Neural cell (in vitro differentiated cells): ENCODE results near the gene TRPM7. TPM values are rescaled to one million over a fixed set of nuclear protein-coding genes. Genes with fewer than 3 reads are reported as not detected.
"Not testable (repeated sequence)": the region's sequence is repeated elsewhere in the genome, so short reads cannot be mapped to it uniquely, and the experiment has no call there.

Source experiments
- H2AFZ ChIP-seq: fragments of 200-600, 300-800 bp; sonication (generic), shearing (Covaris generic); 2 replicates; pipeline ENCODE4 v1.6.0; 2014; ENCODE audit warnings: low read depth, mild to moderate bottlenecking, antibody characterized with exemption, low read length, moderate library complexity
- H3F3A ChIP-seq: fragments of 200-600 bp; shearing (Covaris generic); 2 replicates; pipeline ENCODE4 v1.6.1; 2016; ENCODE audit warnings: mild to moderate bottlenecking, moderate library complexity, mixed read lengths, antibody characterized with exemption, low read length; ENCODE audit not compliant: insufficient read depth, poor library complexity, severe bottlenecking
- H3K27ac ChIP-seq: fragments of 200-600, 300-800 bp; sonication (generic), shearing (Covaris generic); 2 replicates; pipeline ENCODE4 v1.5.1; 2014; ENCODE audit warnings: mild to moderate bottlenecking, low read length, moderate library complexity
- H3K27me3 ChIP-seq: fragments of 300-800, 200-600 bp; sonication (generic), shearing (Covaris generic); 2 replicates; pipeline ENCODE4 v1.6.0; 2014; ENCODE audit warnings: mild to moderate bottlenecking, low read depth, low read length, moderate library complexity; ENCODE audit not compliant: insufficient read depth
- H3K36me3 ChIP-seq: fragments of 300-800, 200-600 bp; sonication (generic), shearing (Covaris generic); 2 replicates; pipeline ENCODE4 v1.5.1; 2014; ENCODE audit warnings: mild to moderate bottlenecking, antibody characterized with exemption, low read length, moderate library complexity; ENCODE audit not compliant: insufficient read depth
- H3K4me2 ChIP-seq: fragments of 300-800, 200-600 bp; sonication (generic), shearing (Covaris generic); 2 replicates; pipeline ENCODE4 v1.6.0; 2014; ENCODE audit warnings: mild to moderate bottlenecking, low read length
- H3K4me3 ChIP-seq: fragments of 300-800, 200-600 bp; sonication (generic), shearing (Covaris generic); 2 replicates; pipeline ENCODE4 v1.5.1; 2014; ENCODE audit warnings: mild to moderate bottlenecking, low read length, moderate library complexity
- H3K79me2 ChIP-seq: fragments of 200-600 bp; shearing (Covaris generic); replicated peaks from 2 replicates; pipeline ENCODE4 v1.6.0; 2014; ENCODE audit warnings: mild to moderate bottlenecking, low read length, moderate library complexity; ENCODE audit not compliant: insufficient read depth
- H3K9ac ChIP-seq: fragments of 300-800, 200-600 bp; sonication (generic), shearing (Covaris generic); 2 replicates; pipeline ENCODE4 v1.6.1; 2016; ENCODE audit warnings: mild to moderate bottlenecking, low read length, mixed read lengths
- H3K9me2 ChIP-seq: fragments of 200-600 bp; shearing (Covaris generic); 2 replicates; pipeline ENCODE4 v1.6.1; 2016; ENCODE audit warnings: mild to moderate bottlenecking, low read length, mixed read lengths; ENCODE audit not compliant: insufficient read depth
- H3K9me3 ChIP-seq: fragments of 200-600, 300-800 bp; sonication (generic), shearing (Covaris generic); 2 replicates; pipeline ENCODE4 v1.6.1; 2016; ENCODE audit warnings: mild to moderate bottlenecking, mixed run types, low read length, moderate library complexity, mixed read lengths
- H4K20me1 ChIP-seq: fragments of 200-600 bp; shearing (Covaris generic); 2 replicates; pipeline ENCODE4 v1.6.1; 2016; ENCODE audit warnings: mild to moderate bottlenecking, mixed run types; ENCODE audit not compliant: insufficient read depth
- CTCF ChIP-seq: fragments of 450-650 bp; IDR thresholded peaks from 2 replicates; pipeline ENCODE4 v1.5.1; 2014; ENCODE audit warnings: antibody characterized with exemption, mild to moderate bottlenecking, moderate library complexity; ENCODE audit not compliant: poor library complexity, severe bottlenecking
- POLR2AphosphoS5 ChIP-seq: IDR thresholded peaks from 2 replicates; pipeline ENCODE4 v1.6.1; 2012
- RAD21 ChIP-seq: fragments of 450-650 bp; conservative IDR thresholded peaks from 2 replicates; pipeline ENCODE4 v1.6.1; 2014; ENCODE audit warnings: antibody characterized with exemption, mild to moderate bottlenecking, moderate library complexity
- SMC3 ChIP-seq: fragments of 450-650 bp; conservative IDR thresholded peaks from 2 replicates; pipeline ENCODE4 v1.6.1; 2014; ENCODE audit warnings: antibody characterized with exemption, mild to moderate bottlenecking, moderate library complexity; ENCODE audit not compliant: poor library complexity
- TAF1 ChIP-seq: IDR thresholded peaks from 2 replicates; pipeline ENCODE4 v1.6.1; 2012; ENCODE audit warnings: low read depth
- polyA plus RNA-seq: library from polyadenylated mRNA; depleted of rRNA; stranded (reverse); fragments of >200 nt; gene quantifications from 2 replicates; pipeline ENCODE4 v1.2.3, GENCODE V29; 2014

TRPM7 gene
- polyA plus RNA-seq, 1 donor from 2014 or later, result 30.7 TPM

GRCh38 chr15:50622361-50622943, 64.1 kb downstream of the TRPM7 start:
- H3K9me3 ChIP-seq, H2AFZ ChIP-seq, H3K36me3 ChIP-seq, H3K79me2 ChIP-seq, H3K27me3 ChIP-seq, H3K9ac ChIP-seq, H3K27ac ChIP-seq, H3K4me3 ChIP-seq, H4K20me1 ChIP-seq, H3K9me2 ChIP-seq, H3K4me2 ChIP-seq, H3F3A ChIP-seq: not testable (repeated sequence)
- peak; percentile 35 for TF ChIP-seq CTCF

DNA sequence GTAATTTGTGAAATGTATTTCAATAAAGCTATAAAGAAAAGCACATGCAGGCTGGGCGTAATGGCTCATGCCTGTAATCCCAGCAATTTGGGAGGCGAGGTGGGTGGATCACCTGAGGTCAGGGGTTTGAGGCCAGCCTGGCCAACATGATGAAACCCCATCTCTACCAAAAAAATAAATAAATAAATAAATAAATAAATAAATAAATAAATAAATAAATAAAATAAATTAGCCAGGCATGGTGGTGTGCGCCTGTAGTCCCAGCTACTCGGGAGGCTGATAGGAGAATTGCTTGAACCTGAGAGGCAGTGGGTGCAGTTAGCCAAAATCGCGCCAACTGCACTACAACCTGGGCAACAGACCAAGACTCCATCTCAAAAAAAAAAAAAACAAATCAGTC, 69.6 kb downstream of the TRPM7 start:
- H3K4me3 ChIP-seq, H3K9ac ChIP-seq, H3K27ac ChIP-seq, H3K4me2 ChIP-seq, H3K36me3 ChIP-seq, H3K9me3 ChIP-seq, H3F3A ChIP-seq, H2AFZ ChIP-seq, H3K9me2 ChIP-seq, H4K20me1 ChIP-seq, H3K79me2 ChIP-seq, H3K27me3 ChIP-seq: not testable (repeated sequence)

- not testable (repeated sequence) for H3K27me3 ChIP-seq, H3K9me3 ChIP-seq, H3K27ac ChIP-seq, H3K9me2 ChIP-seq, H3K36me3 ChIP-seq, H4K20me1 ChIP-seq, H3K4me3 ChIP-seq, H3K4me2 ChIP-seq, H3F3A ChIP-seq, H2AFZ ChIP-seq, H3K9ac ChIP-seq, H3K79me2 ChIP-seq
Observed at GRCh38 chr15:50616554-50616953, 70.0 kb downstream of the TRPM7 start.

- no peaks in the 10 kb centered on the region for H3F3A ChIP-seq
- no peak overlapping the region for H2AFZ ChIP-seq
- H3K27me3 ChIP-seq, result no peaks in the 10 kb centered on the region
- no peaks in the 10 kb centered on the region for H3K9me3 ChIP-seq
- H3K4me2 ChIP-seq, result no peak overlapping the region
- peaks cover 5% of the 10 kb centered on the region for H3K36me3 ChIP-seq
- H3K4me3 ChIP-seq, result no peak overlapping the region
- H3K9ac ChIP-seq, result no peak overlapping the region
- H3K9me2 ChIP-seq, result no peaks in the 10 kb centered on the region
- no peak overlapping the region for H3K27ac ChIP-seq
- no peaks in the 10 kb centered on the region for H4K20me1 ChIP-seq
- H3K79me2 ChIP-seq, result no peaks in the 10 kb centered on the region
- no peak for TF ChIP-seq POLR2AphosphoS5
Observed at GRCh38 chr15:50613600-50613999, 73.0 kb downstream of the TRPM7 start.

DNA sequence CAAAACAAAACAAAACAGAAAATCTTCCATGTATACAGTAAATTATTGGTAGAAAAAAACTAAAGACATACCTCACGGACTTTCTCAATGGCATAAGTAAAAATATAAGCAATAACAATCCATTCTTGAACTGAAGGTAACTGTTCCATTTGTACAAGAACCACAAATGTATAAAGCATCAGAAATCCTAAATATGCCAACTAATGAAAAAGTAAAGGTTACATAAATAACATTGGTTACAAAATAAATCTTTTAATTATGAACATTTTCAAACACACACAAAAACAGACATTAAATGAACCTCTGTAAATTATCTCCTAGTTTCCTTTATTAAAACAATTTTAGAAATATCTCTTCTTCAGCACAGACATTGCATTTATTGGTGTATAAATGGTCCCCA, 79.5 kb downstream of the TRPM7 start:
- TF ChIP-seq RAD21 (no peak), POLR2AphosphoS5 (no peak), TAF1 (no peak), SMC3 (no peak)

More for the DNA sequence above, 79.5 kb downstream of the TRPM7 start:
- no peak overlapping the region for H3K27ac ChIP-seq
- peaks cover 5% of the 10 kb centered on the region for H3K36me3 ChIP-seq
- no peaks in the 10 kb centered on the region for H4K20me1 ChIP-seq
- H2AFZ ChIP-seq, result no peak overlapping the region
- no peaks in the 10 kb centered on the region for H3F3A ChIP-seq
- no peaks in the 10 kb centered on the region for H3K9me2 ChIP-seq
- no peaks in the 10 kb centered on the region for H3K9me3 ChIP-seq
- no peaks in the 10 kb centered on the region for H3K27me3 ChIP-seq
- H3K4me3 ChIP-seq, result no peak overlapping the region
- no peak overlapping the region for H3K4me2 ChIP-seq
- H3K79me2 ChIP-seq, result no peaks in the 10 kb centered on the region
- H3K9ac ChIP-seq, result no peak overlapping the region
